ENCODE measurements around the gene SHF.
A peak's percentile ranks its signal among the peaks of the same experiment; 100 is the strongest.

Gene SHF

DNA sequence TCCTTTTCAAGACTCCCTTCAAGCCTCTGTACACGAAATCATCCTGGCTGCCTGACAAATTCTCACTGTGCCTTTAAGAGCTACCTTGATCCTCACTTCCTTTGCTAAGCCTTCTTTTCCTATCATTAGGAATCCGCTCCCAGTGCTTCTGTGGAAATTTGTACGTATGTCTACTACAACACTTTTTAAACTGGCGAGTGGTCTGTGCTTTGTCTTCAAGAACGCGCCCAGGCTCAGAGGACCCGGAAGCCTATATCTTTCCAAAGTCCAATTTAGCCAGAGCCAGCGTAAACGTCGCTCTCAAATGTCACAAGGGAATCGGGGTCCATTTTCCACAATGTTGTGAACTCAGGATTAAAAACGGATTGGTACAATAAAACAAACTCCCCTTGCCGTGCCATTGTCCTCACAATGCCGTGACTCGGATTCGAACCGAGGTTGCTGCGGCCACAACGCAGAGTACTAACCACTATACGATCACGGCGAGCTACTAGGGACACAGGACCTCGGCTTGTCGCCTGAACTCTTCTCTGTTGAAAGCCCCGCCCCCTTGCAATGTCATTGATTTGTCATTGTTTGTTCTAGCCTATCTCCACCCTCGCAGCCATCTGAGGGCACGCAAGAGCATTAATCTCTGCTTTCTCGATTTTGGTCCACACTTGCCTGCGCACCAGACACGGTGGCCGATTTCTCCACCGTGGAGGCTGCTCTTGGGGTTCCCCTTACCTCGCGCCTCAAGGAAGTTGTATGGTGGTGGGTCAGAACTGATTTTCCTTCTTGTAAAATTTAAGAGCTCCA, 12.4 kb upstream of the SHF start:
- DNase-seq (ENCODE audit: insufficient read length, low spot score) (no peak), FAIRE-seq (peak; percentile 84)
- TF ChIP-seq POU2F2 (IDR thresholded peaks at IDR 0.05; ENCODE audit: low read depth, low read length) (peak; percentile 74), POLR2AphosphoS5 (IDR thresholded peaks at IDR 0.05; ENCODE audit: low read depth, low read length) (peak; percentile 96), TAF1 (IDR thresholded peaks at IDR 0.05; ENCODE audit: low read depth, low read length) (peak; percentile 92), PAX5 (IDR thresholded peaks at IDR 0.05; ENCODE audit: insufficient read depth, low read length, severe bottlenecking) (peak; percentile 82), POLR2A (IDR thresholded peaks at IDR 0.05; ENCODE audit: low read depth, low read length) (peak; percentile 98), SPI1 (IDR thresholded peaks at IDR 0.05; ENCODE audit: low read depth, low read length) (no peak)

DNA sequence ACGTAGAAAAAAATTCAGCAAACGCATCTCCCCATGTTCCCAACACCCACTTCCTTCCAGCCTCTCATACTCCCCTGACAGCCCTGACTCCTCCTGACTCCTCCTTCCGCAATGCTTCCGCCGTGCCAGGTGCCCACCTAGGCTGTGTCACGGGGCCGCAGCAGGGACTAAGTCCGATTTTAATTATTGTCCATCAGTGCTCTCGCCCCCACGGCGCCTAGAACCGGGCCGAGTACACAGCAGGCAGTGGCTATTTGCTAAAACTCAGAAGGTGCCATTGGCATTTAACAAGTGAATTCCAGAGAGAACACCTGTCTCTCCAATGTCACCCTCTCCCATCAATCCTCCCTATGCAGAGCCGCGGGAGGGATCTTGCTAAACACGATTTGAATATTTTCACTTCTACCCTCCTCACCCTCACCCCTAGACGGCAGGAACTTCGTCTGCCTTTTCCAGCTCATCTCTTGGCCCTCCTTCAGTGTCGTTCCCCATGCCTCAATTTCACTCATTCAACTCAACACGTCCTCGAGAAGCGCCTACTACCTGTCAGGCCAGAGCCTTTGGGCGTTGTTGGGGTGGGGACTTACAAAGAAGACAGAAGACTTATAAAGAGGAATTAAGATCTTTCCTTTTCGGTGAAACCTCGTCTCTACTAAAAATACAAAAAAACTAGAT, 11.5 kb upstream of the SHF start:
- no peak for DNase-seq (ENCODE audit: insufficient read length, low spot score)
- no peak for TF ChIP-seq TAF1 (IDR thresholded peaks at IDR 0.05; ENCODE audit: low read depth, low read length)
- no peak for TF ChIP-seq POLR2A (IDR thresholded peaks at IDR 0.05; ENCODE audit: low read depth, low read length)
- no peak for TF ChIP-seq POLR2AphosphoS5 (IDR thresholded peaks at IDR 0.05; ENCODE audit: low read depth, low read length)
- TF ChIP-seq PAX5 (IDR thresholded peaks at IDR 0.05; ENCODE audit: insufficient read depth, low read length, severe bottlenecking): no peak
- TF ChIP-seq POU2F2 (IDR thresholded peaks at IDR 0.05; ENCODE audit: low read depth, low read length): no peak
- TF ChIP-seq SPI1 (IDR thresholded peaks at IDR 0.05; ENCODE audit: low read depth, low read length): no peak; the same call in 1 of the 2 replicates
- FAIRE-seq: no peak

DNA sequence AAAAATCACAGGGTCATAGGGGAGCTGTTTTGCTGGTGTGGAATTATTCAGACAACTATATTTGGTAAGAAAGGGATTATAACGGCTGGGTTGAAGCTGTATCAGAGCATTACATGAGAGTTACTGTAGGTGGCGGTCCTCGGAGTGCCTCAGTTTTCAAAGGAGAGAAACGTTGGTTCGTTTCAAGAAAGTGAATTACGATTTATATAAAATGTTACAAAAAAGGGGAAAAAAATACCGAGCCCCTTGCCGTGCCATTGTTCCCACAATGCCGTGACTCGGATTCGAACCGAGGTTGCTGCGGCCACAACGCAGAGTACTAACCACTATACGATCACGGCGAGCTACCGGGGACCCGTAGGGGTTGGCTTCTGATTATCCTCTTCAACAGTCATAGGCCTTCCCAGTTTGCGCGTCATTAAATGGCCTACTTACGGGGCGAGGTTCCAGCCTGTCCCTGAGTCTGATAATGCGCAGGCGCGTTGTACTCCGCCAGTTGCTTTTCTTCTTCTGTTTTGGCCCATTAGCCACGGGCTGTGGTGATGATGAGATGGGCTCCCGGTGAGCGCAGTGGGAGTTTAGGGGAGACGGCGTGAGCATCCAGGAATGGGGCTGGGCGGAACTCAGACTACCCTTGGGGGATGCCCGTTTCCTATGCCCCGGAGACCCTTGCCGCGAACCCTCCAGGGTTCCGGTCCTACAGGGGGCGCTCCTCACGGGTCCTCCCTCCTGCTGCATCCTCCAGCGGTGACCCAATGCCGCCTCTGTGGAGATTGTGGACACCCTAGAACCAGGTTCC, 10.8 kb upstream of the SHF start:
- DNase-seq (ENCODE audit: insufficient read length, low spot score): no peak
- peak; percentile 85 for FAIRE-seq
- TF ChIP-seq POLR2A (IDR thresholded peaks at IDR 0.05; ENCODE audit: low read depth, low read length): peak; percentile 95
- 0 out of 2 replicates have a peak, but pooled peaks have one; percentile 3 for TF ChIP-seq SPI1 (IDR thresholded peaks at IDR 0.05; ENCODE audit: low read depth, low read length)
- no peak for TF ChIP-seq PAX5 (IDR thresholded peaks at IDR 0.05; ENCODE audit: insufficient read depth, low read length, severe bottlenecking)
- TF ChIP-seq POLR2AphosphoS5 (IDR thresholded peaks at IDR 0.05; ENCODE audit: low read depth, low read length): peak; percentile 92
- TF ChIP-seq TAF1 (IDR thresholded peaks at IDR 0.05; ENCODE audit: low read depth, low read length): peak; percentile 78
- TF ChIP-seq POU2F2 (IDR thresholded peaks at IDR 0.05; ENCODE audit: low read depth, low read length): 0 out of 2 replicates have a peak, but pooled peaks have one; percentile 41

- TF ChIP-seq TAF1 (IDR thresholded peaks at IDR 0.05; ENCODE audit: low read depth, low read length) (no peak), POLR2A (IDR thresholded peaks at IDR 0.05; ENCODE audit: low read depth, low read length) (no peak), POLR2AphosphoS5 (IDR thresholded peaks at IDR 0.05; ENCODE audit: low read depth, low read length) (no peak), PAX5 (IDR thresholded peaks at IDR 0.05; ENCODE audit: insufficient read depth, low read length, severe bottlenecking) (no peak), POU2F2 (IDR thresholded peaks at IDR 0.05; ENCODE audit: low read depth, low read length) (no peak), SPI1 (IDR thresholded peaks at IDR 0.05; ENCODE audit: low read depth, low read length) (peak; percentile 59)
- DNase-seq (ENCODE audit: insufficient read length, low spot score) (no peak), FAIRE-seq (no peak)
Measured at GRCh38 chr15:45197512-45197911, 9.7 kb upstream of the SHF start.

GRCh38 chr15:45187578-45187893, 230 bp downstream of the SHF start:
- FAIRE-seq: no peak

DNA sequence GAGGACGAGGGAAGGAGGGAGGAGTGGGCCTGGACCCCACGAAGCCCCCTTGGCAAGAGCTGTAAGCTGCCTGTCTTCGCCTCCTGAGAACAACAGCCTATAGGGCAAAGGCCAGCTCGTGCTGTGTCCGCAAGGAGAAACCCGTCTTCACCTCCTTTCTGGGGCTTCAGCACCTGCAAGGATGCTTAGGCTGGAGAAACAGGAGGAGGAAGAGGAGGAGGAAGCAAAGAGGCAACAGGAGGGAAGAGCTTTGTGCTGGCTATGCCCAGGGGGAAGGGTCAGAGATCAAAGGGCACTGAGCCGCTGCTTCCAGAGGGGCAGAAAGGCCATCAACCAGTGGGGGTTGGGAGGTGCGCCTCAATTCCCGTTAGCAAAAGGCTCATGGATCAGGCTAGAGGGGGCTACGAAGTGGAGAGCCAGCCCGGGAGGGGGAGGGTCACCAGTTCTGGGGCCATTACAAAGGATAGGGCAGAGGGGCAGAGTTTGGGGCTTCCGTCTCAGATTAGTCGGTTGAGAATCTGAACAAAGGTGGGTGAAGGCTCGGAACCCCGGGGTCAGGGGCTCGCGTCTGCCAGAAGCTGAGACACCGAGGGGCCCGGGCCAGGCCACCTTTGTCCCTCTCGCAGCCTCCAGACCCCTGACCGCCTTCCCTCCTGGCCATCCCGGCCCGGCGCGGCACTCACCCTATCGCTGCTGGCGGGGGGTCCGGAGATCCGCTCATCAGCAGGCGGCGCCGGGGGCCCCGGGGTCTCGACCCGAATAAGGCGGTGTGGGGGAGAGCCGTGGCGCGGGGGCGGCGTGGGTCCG, 792 bp downstream of the SHF start:
- FAIRE-seq: no peak
- TF ChIP-seq PAX5 (IDR thresholded peaks at IDR 0.05; ENCODE audit: insufficient read depth, low read length, severe bottlenecking) (no peak), POLR2AphosphoS5 (IDR thresholded peaks at IDR 0.05; ENCODE audit: low read depth, low read length) (no peak), TAF1 (IDR thresholded peaks at IDR 0.05; ENCODE audit: low read depth, low read length) (no peak), POU2F2 (IDR thresholded peaks at IDR 0.05; ENCODE audit: low read depth, low read length) (no peak), POLR2A (IDR thresholded peaks at IDR 0.05; ENCODE audit: low read depth, low read length) (no peak), SPI1 (IDR thresholded peaks at IDR 0.05; ENCODE audit: low read depth, low read length) (no peak)
- no peak for DNase-seq (ENCODE audit: insufficient read length, low spot score)

More at GRCh38 chr15:45187578-45187893, 230 bp downstream of the SHF start:
- TF ChIP-seq POLR2A (IDR thresholded peaks at IDR 0.05; ENCODE audit: low read depth, low read length) (no peak), SPI1 (IDR thresholded peaks at IDR 0.05; ENCODE audit: low read depth, low read length) (no peak), POU2F2 (IDR thresholded peaks at IDR 0.05; ENCODE audit: low read depth, low read length) (no peak), PAX5 (IDR thresholded peaks at IDR 0.05; ENCODE audit: insufficient read depth, low read length, severe bottlenecking) (no peak), POLR2AphosphoS5 (IDR thresholded peaks at IDR 0.05; ENCODE audit: low read depth, low read length) (no peak), TAF1 (IDR thresholded peaks at IDR 0.05; ENCODE audit: low read depth, low read length) (no peak)
- no peak for DNase-seq (ENCODE audit: insufficient read length, low spot score)

DNA sequence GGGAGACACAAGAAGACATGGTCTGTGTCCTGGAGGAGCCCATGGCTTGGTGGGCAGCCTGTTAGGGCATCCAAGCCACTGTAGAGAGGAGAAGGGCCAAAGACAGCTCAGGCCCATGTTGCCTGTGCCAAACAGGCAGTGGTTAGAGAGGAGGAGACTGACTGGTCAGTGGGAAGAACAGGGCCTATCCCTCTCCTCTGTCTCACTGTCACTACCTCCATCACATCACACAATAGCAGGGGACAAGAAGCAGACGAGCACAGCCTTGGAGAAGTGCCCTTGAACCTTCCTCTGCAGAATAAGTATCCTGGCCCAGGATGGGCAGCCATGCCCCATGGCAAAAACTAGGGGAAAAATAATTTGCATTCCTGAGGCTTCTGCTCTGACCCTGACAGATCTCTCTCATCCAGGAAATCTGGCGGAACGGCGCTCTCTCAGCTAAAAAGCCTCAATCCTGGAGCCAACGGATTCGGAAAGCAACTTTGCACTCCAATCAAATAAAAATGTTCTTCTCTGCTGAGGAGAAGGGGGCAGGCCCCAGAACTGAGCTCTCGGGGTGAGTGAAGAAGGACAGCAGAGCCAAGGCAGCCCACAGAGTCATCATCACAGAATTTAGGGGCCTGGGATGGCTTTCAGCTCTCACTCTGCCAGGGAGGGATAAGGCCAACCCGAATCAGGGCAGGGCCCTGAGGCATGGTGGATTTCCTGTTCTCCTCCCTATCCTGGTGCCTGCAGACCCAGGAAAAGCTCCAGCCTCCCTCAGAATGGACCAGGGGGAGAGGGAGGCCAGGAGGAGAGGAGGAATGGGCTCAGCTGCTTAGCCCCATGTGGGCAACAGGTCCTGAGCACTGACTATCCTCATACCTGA, 1.6 kb downstream of the SHF start:
- FAIRE-seq: no peak
- TF ChIP-seq POLR2A (IDR thresholded peaks at IDR 0.05; ENCODE audit: low read depth, low read length) (no peak), TAF1 (IDR thresholded peaks at IDR 0.05; ENCODE audit: low read depth, low read length) (no peak), PAX5 (IDR thresholded peaks at IDR 0.05; ENCODE audit: insufficient read depth, low read length, severe bottlenecking) (no peak), SPI1 (IDR thresholded peaks at IDR 0.05; ENCODE audit: low read depth, low read length) (no peak), POU2F2 (IDR thresholded peaks at IDR 0.05; ENCODE audit: low read depth, low read length) (no peak), POLR2AphosphoS5 (IDR thresholded peaks at IDR 0.05; ENCODE audit: low read depth, low read length) (no peak)
- DNase-seq (ENCODE audit: insufficient read length, low spot score): no peak
